Hippocampal formation (tissue), 2 donors: ENCODE measurements around the gene KCNJ10.

Source experiments
- DNase-seq, 2 donors: peaks; one replicate each; lab custom pipeline; 2025; lab: John Stamatoyannopoulos, UW

KCNJ10 gene

DNA sequence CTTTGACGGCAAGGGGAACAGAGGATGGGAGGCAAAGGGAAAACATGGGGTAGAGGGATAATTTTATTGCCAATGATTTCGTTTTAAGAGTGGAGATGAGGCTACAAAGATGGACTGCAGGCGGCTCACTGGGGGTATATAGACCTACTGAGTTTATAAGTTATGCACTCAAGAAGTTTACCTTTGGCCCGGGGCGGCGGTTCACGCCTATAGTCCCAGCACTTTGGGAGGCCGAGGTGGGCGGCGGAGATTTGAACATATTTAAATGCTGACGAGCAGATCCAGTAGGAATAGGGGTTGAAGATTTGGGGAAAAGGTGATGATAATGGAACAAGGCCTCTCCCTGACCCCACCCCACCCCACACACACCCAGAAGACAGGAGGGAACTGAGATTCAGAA lies 107.8 kb downstream of the KCNJ10 start:
- no peak for DNase-seq

GRCh38 chr1:159961636-159962035 lies 108.3 kb downstream of the KCNJ10 start:
- DNase-seq: no peak

DNA sequence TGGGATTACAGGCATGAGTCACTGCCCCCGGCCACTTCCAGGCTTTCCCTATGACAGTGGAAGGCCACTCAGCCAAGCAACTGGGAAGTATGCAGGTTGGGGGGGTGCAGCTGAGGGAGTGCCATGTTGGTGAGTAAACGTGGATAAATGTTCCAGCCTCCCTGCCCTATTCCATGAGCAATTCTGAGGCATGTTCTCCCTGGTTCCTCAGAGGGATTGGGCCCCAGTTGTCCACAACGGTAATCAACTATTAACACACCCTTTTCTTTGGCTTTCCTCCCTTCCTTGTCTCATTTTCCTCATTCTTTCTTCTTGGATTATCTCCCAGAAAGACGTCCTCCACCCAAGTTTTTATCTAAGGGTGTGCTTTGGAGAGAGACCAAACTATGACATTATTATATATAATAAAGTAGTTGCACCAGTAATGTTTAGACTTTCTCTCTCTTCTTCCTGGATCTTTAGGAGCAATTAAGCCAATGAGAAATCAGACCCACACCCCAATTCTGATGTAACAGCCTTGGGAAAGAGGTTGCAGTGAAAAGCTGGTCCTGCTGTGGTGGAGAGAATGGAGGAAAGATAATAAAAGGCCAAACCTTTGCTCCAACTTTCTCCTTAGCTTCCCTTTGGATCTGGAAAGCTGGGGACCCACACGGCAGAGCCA lies 109.1 kb downstream of the KCNJ10 start:
- no peak for DNase-seq

DNA sequence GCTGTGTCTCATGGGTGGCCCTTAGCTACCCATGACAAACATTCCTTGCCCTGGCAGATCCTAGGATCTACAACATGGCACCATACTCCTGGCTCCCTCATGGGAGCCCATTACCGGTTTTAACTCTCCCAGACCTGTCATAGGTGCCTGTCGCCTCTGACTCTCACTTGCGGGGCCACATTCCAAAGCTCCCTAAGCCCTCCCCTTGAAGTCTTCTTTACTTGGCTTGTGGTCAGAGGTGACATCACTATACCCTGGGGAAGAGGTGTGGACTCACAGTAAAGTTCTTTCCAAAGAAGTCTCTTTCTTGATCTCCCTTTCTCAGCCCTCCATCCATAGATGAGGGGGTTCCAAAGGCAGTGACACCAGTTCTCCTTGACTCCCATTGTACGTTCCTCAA lies 110.5 kb downstream of the KCNJ10 start:
- DNase-seq: no peak

- no peak for DNase-seq
Measured at GRCh38 chr1:159958719-159959380, 111.1 kb downstream of the KCNJ10 start.

- DNase-seq: no peak
Measured at GRCh38 chr1:159957824-159958268, 112.1 kb downstream of the KCNJ10 start.

DNA sequence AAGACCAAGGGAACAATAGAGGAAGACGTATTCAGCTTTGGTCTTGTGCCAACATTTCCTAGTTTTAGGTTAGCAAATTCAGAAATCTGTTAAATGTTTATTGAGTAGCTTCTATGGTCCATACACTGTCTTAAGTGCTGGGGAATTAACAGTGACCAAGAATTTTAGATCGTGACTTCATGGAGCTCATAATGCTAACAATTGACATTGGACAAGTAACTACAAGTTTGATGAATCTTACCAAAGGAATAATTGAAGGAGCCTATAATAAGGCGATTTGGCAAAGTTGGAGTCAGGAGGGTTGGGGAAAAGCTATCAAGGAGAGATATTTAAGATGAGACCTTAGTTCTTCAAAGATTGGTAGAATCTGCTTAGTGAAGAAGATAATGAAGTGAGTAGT lies 114.5 kb downstream of the KCNJ10 start:
- no peak for DNase-seq

DNA sequence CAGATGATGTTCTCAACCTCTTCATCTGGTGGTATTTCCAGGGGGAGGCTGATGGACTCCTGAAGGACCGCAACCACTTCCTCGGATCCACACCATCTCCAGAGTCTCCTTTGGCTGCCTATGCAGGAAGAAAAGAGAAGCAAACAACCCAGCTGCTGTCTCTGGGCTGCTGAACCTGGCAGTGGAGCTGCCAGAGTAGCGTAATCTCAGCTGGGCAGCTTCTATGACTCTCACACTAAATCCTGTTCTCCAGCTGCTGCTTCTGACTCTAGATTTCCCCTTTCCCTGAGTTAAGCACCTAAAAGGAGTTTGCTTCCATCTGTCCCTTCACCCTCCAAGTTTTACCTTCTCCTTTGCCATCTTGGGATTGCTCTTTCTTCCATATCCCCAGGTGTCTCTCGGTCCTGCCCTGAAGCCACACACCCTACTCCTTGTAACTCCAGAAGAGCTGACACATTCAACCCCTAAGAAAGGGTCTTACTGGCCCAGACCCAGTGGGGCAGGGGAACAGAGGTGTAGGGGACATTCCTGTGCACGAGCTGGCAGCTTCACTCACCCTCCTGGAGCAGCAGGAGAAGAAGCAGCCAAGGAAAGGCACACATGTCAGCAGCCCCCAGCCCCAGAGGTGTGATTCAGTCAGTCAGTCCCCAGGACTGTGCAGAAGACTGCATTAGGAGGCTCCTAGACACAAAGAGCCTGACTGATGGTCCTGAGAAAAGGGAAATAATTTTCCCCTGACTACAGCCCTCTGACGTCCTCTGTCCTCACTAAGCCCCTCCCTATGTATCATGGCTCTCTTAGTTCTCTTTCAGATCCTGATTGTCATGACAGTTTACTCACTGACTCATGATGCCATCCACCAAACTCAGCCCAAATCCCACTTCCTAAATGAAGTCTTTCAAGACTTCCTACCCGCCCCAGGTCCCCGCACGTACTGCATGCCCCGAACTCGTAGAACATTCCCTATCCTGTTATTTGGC lies 116.1 kb downstream of the KCNJ10 start, which contains the start of gene SLAMF9:
Gene SLAMF9, minus strand, starts transcription at position 702 of the 980 bp plus-strand sequence. Its CDS starts 100 bp downstream, at position 602.
- DNase-seq: no peak

DNA sequence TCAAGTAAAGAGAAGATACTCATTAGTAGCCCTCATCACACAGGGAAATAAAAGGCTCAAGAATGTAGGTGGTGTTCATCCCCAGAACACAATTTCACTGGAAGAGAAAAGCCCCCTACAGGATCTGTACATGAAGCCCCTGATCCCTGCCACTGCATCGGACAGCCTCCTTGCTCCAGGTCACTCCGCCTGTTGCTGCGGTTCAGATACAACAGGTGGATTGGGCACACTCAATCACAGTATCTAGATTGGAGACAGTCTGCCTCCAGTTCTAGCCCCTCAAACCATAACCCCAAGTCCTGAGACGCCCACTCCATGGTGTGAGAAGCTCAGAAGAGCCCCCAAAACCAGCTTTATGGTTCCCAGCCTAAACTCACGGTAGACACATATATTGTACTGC lies 117.0 kb downstream of the KCNJ10 start:
- no peak for DNase-seq

DNA sequence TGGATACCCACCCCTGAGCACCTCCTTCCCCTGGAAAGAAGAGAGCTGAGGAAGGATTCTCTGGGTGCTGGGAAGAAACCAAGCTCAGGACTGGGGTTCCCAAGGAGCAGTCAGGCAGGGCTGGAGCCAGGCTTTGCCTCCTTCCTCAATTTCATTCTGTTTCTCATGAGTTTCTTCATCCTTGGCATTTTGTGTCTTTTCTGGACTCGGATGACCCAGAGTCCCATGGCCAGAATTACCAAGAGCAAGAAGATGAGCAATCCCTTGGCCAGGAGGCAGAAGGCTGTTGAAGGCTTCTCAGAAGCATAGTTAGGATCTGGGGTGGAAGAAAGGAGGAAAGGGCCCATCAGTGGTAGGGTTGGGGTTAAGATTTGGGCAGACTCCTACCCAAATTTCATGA lies 118.4 kb downstream of the KCNJ10 start:
- DNase-seq: no peak

- no peak for DNase-seq
Measured at GRCh38 chr1:159951016-159951415, 118.9 kb downstream of the KCNJ10 start.

DNA sequence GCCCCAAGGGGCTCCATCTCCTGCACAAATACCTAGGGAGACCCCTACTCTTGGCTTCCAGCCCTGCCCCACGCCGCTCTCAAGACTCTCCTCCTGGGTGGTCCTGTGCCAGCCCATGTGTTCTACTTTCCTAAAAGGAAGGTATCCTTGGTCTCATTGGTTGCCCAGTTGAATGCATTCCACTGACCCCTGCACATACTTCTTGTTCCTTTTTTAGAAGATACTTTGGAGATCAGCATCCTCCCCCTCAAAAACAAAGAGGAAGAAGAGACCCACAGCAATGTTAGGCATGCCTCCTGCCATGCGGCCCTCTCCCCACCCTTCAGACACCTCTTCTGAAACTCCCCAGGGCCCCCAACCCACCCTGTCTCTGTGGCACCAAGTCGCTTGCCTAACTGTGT lies 120.0 kb downstream of the KCNJ10 start:
- no peak for DNase-seq

- no peak for DNase-seq
Measured at GRCh38 chr1:159949123-159949522, 120.8 kb downstream of the KCNJ10 start.
